ENCODE measurements around the gene FBXO31.

- TF ChIP-seq TAF15 (IDR thresholded peaks at IDR 0.05; ENCODE audit: low read depth, low read length): no peak
- no peak for TF ChIP-seq CBX1 (IDR thresholded peaks at IDR 0.05; ENCODE audit: low read depth)
- no peak for TF ChIP-seq BHLHE40 (IDR thresholded peaks at IDR 0.05; ENCODE audit: low read length)
These were observed 15.4 kb downstream of the FBXO31 start for GRCh38 chr16:87368029-87368770.

Data from K562 (cell line).